B cell (primary cell): ENCODE results near the gene RAPGEF6. TPM values are rescaled to one million over a fixed set of nuclear protein-coding genes. Genes with fewer than 3 reads are reported as not detected.

Experiments used
- ATAC-seq: fragments of 200-7000 bp; cut with Tn5 transposase; one replicate; pipeline ENCODE4 v1.10.0; 2021; ENCODE audit warnings: low read depth, mild to moderate bottlenecking, moderate number of reproducible peaks, moderate library complexity
- CTCF ChIA-PET: fragments of 350-600 bp; sonication (Branson Sonifier 250); formaldehyde crosslinking; loops from one replicate; lab custom pipeline; 2021; ENCODE audit warnings: antibody characterized with exemption, inconsistent platforms; lab: Charles Lee
- POLR2A ChIA-PET: fragments of 350-600 bp; sonication (Branson Sonifier 250); formaldehyde crosslinking; loops from one replicate; lab custom pipeline; 2021; ENCODE audit warnings: antibody characterized with exemption; lab: Charles Lee
- DNase-seq: peaks from one replicate; pipeline ENCODE4 v3.0.0; 2013
- H2AFZ ChIP-seq: 2 replicates; pipeline ENCODE4 v1.6.1; 2012; ENCODE audit warnings: mild to moderate bottlenecking, low read depth, low read length; ENCODE audit not compliant: insufficient read depth, poor library complexity, severe bottlenecking
- H3K27ac ChIP-seq, 2 donors: 1 replicate in 1 of 2; 2 replicates in 1 of 2; pipeline ENCODE4 v1.5.1; 2012 to 2013; ENCODE audit warnings: low read length in 2 of 2, mild to moderate bottlenecking in 2 of 2, moderate library complexity in 1 of 2
- H3K27me3 ChIP-seq, 4 experiments: fragments of 200-600 bp in 1 of 4; sonication (generic) in 1 of 4; replicated peaks in 1 of 4; 1 replicate in 2 of 4; 2 replicates in 2 of 4; pipeline versions ENCODE4 v1.6.1 to v1.7.0; 2013 to 2016; ENCODE audit warnings: low read length in 3 of 4, mild to moderate bottlenecking in 2 of 4, mixed read lengths in 1 of 4, moderate library complexity in 1 of 4; ENCODE audit not compliant: insufficient read depth in 4 of 4, control insufficient read depth in 3 of 4; ENCODE audit errors: control extremely low read depth in 1 of 4
- H3K36me3 ChIP-seq, 2 experiments: replicated peaks in 1 of 2; 1 replicate in 1 of 2; 2 replicates in 1 of 2; pipeline versions ENCODE4 v1.6.1 to v1.7.1; 2013; ENCODE audit warnings: low read length in 1 of 2; ENCODE audit not compliant: insufficient read depth in 2 of 2, control insufficient read depth in 1 of 2; ENCODE audit errors: control extremely low read depth in 1 of 2, extremely low read depth in 1 of 2
- H3K4me1 ChIP-seq, 2 donors: fragments of 200-600 bp in 1 of 2; sonication (generic) in 1 of 2; 1 replicate in 1 of 2; 2 replicates in 1 of 2; pipeline versions ENCODE4 v1.5.1 to v1.6.1; 2013 to 2017; ENCODE audit warnings: low read length in 2 of 2; ENCODE audit not compliant: control insufficient read depth in 2 of 2, insufficient read depth in 2 of 2
- H3K4me2 ChIP-seq: replicated peaks from 2 replicates; pipeline ENCODE3; 2012; ENCODE audit warnings: mild to moderate bottlenecking, low read depth, low read length; ENCODE audit not compliant: poor library complexity, severe bottlenecking
- H3K4me3 ChIP-seq, 5 experiments: fragments of 200-600 bp in 1 of 5; sonication (generic) in 1 of 5; 1 replicate in 3 of 5; 2 replicates in 2 of 5; pipeline versions ENCODE4 v1.5.1 to v1.7.0; 2011 to 2016; ENCODE audit warnings: low read length in 4 of 5, mild to moderate bottlenecking in 4 of 5, low read depth in 2 of 5, control low read depth in 1 of 5, moderate library complexity in 1 of 5; ENCODE audit not compliant: insufficient read depth in 1 of 5; ENCODE audit errors: control extremely low read depth in 1 of 5, extremely low read depth in 1 of 5
- H3K79me2 ChIP-seq: fragments of 200-600 bp; sonication (generic); one replicate; pipeline ENCODE4 v1.6.0; 2016; ENCODE audit warnings: low read length; ENCODE audit not compliant: control insufficient read depth, insufficient read depth
- H3K9ac ChIP-seq: fragments of 200-600 bp; sonication (generic); 2 replicates; pipeline ENCODE4 v1.6.1; 2017; ENCODE audit warnings: mild to moderate bottlenecking, low read length, moderate library complexity
- H3K9me3 ChIP-seq, 3 donors: one replicate each; pipeline versions ENCODE4 v1.6.1 to v1.7.1; 2013; ENCODE audit warnings: low read length in 2 of 3; ENCODE audit not compliant: control insufficient read depth in 2 of 3, insufficient read depth in 1 of 3; ENCODE audit errors: control extremely low read depth in 1 of 3
- H4K20me1 ChIP-seq: 2 replicates; pipeline ENCODE4 v1.6.0; 2012; ENCODE audit warnings: mild to moderate bottlenecking, low read length; ENCODE audit not compliant: insufficient read depth, control insufficient read depth, poor library complexity, severe bottlenecking
- H3K27ac Mint-ChIP-seq: one replicate; pipeline ENCODE4 v1.8.0; 2021; ENCODE audit warnings: mixed read lengths
- H3K27me3 Mint-ChIP-seq: one replicate; pipeline ENCODE4 v1.8.0; 2021; ENCODE audit warnings: mixed read lengths
- H3K4me1 Mint-ChIP-seq: one replicate; pipeline ENCODE4 v1.8.0; 2021; ENCODE audit warnings: mixed read lengths
- H3K4me3 Mint-ChIP-seq: one replicate; pipeline ENCODE4 v1.8.0; 2021; ENCODE audit warnings: mixed read lengths
- H3K9me3 Mint-ChIP-seq: one replicate; pipeline ENCODE4 v1.8.0; 2022; ENCODE audit warnings: mixed read lengths; ENCODE audit not compliant: insufficient read depth
- EZH2 ChIP-seq: IDR thresholded peaks from 2 replicates; pipeline ENCODE4 v1.6.1; 2012; ENCODE audit warnings: borderline replicate concordance, low read depth, mild to moderate bottlenecking, moderate library complexity, low read length; ENCODE audit not compliant: insufficient read depth, poor library complexity, severe bottlenecking
- WGBS: methylation state at CpG from one replicate; pipeline ENCODE4 v1.1.5; 2013; ENCODE audit warnings: missing lambda C conversion rate; ENCODE audit not compliant: insufficient coverage; 5-methylcytosine and 5-hydroxymethylcytosine counted together
- intact Hi-C: fragments of 100-400 bp; cut with micrococcal nuclease; formaldehyde crosslinking; loops from one replicate; pipeline ENCODE4 v1.10.0; 2022
- polyA plus RNA-seq: library from polyadenylated mRNA; depleted of rRNA; stranded (reverse); fragments of >200 nt; gene quantifications from 2 replicates; pipeline ENCODE4 v1.2.3, GENCODE V29; 2012
- total RNA-seq, 2 donors: library from RNA; stranded (reverse); fragments of 120-200 nt in 1 of 2; gene quantifications; 1 replicate in 1 of 2; 2 replicates in 1 of 2; pipeline versions ENCODE4 v1.2.3 to v1.2.4, GENCODE V29; 2013 to 2022
- TF ChIP-seq, protein P1 (sequence below): fragments of 200-600 bp; IDR thresholded peaks from one replicate; pipeline ENCODE4 v1.8.0; 2022; ENCODE audit warnings: antibody characterized with exemption, mild to moderate bottlenecking

RAPGEF6 gene
- total and polyA plus RNA-seq, 2 donors (not counting 1 experiment from before 2014, with no cell fraction given) = 9.8 to 56.2 TPM

DNA sequence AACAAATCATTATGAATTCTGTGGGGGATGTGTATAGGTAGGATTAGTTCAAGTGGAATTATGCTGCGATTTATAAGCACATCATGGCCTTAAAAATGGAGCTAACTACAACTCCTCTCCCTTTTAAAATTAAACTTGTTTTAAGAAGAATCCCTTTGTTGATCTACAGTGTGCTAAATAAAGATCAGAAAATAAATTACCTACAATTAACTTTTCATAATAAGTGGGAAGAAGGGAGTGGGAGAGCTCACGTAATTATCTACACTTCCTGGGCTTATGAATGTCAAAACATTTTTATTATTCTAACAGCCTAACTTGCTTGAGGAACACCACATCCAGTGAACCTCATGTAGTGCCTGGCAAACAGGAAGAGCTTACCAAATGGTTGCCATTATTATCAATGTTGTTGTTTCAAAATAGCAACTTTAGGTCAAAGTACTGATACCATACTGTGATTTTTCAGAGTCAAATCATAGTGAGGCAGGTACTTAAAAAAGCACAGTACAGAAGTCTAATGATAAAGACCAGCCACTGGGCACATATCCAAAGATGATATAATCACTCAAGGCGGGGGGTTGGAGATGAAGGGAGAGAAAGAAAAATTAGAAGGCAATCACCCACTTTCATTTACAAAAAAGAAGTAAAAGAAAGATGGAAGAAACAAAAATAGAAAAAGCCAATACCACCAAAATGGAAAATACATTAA is 174.0 kb downstream of the RAPGEF6 start:
- H3K9me3 ChIP-seq = no peaks in the 10 kb centered on the region
- Mint-ChIP-seq H3K9me3 (no peaks in the 10 kb centered on the region), H3K27me3 (no peaks in the 10 kb centered on the region), H3K27ac (no peak overlapping the region), H3K4me1 (peaks cover 7% of the 10 kb centered on the region), H3K4me3 (no peak overlapping the region)
- no peak overlapping the region for H3K4me2 ChIP-seq
- CTCF ChIA-PET = no interaction called here
- no peaks in the 10 kb centered on the region for H4K20me1 ChIP-seq
- H3K4me3 ChIP-seq = no peak overlapping the region
- H3K4me1 ChIP-seq = no peaks in the 10 kb centered on the region
- H3K79me2 ChIP-seq = no peaks in the 10 kb centered on the region
- no CpG with 5 or more reads among the region's 3 CpGs for WGBS
- intact Hi-C loops = no loop called here
- DNase-seq (no peak), ATAC-seq (no peak)
- H3K9ac ChIP-seq = no peak overlapping the region
- peaks cover 10 to 25% of the 10 kb centered on the region in 2 experiments for H3K36me3 ChIP-seq
- H3K27me3 ChIP-seq = no peaks in the 10 kb centered on the region
- no peak overlapping the region for H2AFZ ChIP-seq
- TF ChIP-seq, protein P1, sequence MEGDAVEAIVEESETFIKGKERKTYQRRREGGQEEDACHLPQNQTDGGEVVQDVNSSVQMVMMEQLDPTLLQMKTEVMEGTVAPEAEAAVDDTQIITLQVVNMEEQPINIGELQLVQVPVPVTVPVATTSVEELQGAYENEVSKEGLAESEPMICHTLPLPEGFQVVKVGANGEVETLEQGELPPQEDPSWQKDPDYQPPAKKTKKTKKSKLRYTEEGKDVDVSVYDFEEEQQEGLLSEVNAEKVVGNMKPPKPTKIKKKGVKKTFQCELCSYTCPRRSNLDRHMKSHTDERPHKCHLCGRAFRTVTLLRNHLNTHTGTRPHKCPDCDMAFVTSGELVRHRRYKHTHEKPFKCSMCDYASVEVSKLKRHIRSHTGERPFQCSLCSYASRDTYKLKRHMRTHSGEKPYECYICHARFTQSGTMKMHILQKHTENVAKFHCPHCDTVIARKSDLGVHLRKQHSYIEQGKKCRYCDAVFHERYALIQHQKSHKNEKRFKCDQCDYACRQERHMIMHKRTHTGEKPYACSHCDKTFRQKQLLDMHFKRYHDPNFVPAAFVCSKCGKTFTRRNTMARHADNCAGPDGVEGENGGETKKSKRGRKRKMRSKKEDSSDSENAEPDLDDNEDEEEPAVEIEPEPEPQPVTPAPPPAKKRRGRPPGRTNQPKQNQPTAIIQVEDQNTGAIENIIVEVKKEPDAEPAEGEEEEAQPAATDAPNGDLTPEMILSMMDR = no peak
- TF ChIP-seq EZH2 = no peak
- H3K27ac ChIP-seq = no peak overlapping the region
- POLR2A ChIA-PET = no interaction called here

DNA sequence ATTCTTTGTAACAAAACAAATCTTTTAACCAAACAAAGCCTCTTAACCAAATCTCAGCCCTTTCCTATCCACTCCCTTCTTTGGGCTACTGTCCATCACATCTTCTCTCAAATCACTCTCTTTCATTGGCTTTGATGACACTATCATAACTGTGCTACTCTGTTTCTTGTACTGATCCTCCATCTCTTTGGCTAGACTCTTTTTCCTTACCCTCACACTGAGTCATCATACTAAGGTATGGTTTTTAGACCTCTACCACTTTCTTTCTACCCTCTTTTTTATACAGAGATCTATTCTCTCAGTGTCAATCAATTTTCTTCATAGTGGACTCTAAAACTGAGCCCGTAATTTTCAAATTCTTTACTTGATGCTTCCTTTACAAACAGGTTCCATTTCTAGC is 174.9 kb downstream of the RAPGEF6 start:
- ChIA-PET CTCF (no interaction called here), POLR2A (no interaction called here)
- H3K4me3 ChIP-seq = no peak overlapping the region
- no peaks in the 10 kb centered on the region for H3K9me3 ChIP-seq
- Mint-ChIP-seq H3K27me3 (no peaks in the 10 kb centered on the region), H3K4me1 (peaks cover 7% of the 10 kb centered on the region), H3K27ac (no peak overlapping the region), H3K9me3 (no peaks in the 10 kb centered on the region), H3K4me3 (no peak overlapping the region)
- TF ChIP-seq EZH2 = no peak
- TF ChIP-seq, protein P1 = no peak
- ATAC-seq (no peak), DNase-seq (no peak)
- H3K27me3 ChIP-seq = no peaks in the 10 kb centered on the region
- no peaks in the 10 kb centered on the region for H4K20me1 ChIP-seq
- no peak overlapping the region for H3K4me2 ChIP-seq
- no peak overlapping the region for H3K9ac ChIP-seq
- no peaks in the 10 kb centered on the region for H3K79me2 ChIP-seq
- intact Hi-C loops = no loop called here
- H3K27ac ChIP-seq = no peak overlapping the region
- no CpG with 5 or more reads among the region's 1 CpG for WGBS
- H3K36me3 ChIP-seq = peaks cover 12 to 32% of the 10 kb centered on the region in 2 experiments
- no peak overlapping the region for H2AFZ ChIP-seq
- no peaks in the 10 kb centered on the region for H3K4me1 ChIP-seq
